ENCODE measurements around the gene RRP7A. TPM values are rescaled to one million over a fixed set of nuclear protein-coding genes. Genes with fewer than 3 reads are reported as not detected.
"Not testable (repeated sequence)": the region's sequence is repeated elsewhere in the genome, so short reads cannot be mapped to it uniquely, and the experiment has no call there.

The RRP7A gene
- total RNA-seq, 4 donors from 2014 or later: 21.7 to 33.0 (median 27.3) TPM

DNA sequence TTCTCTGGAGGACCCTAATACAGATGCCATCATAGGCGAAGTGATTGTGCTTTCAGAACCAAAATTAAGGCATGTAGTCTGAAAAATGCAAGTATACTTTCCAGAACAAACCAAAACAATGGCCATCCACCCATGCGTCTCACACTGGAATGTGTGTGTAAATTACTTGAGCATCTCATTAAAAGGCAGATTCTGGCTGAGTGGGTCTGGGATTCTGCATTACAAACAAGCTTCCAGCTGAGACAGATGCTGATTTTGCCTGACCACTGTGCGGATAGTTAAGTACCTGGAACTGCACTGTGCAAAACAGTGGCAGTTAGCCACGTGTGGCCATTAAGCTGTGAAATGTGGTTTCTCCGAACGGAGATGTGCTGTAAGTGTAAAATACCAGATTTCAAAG is 26.2 kb downstream of the RRP7A start:
- TF ChIP-seq POLR2A (IDR thresholded peaks at IDR 0.05): no peak
- TF ChIP-seq, protein P1, sequence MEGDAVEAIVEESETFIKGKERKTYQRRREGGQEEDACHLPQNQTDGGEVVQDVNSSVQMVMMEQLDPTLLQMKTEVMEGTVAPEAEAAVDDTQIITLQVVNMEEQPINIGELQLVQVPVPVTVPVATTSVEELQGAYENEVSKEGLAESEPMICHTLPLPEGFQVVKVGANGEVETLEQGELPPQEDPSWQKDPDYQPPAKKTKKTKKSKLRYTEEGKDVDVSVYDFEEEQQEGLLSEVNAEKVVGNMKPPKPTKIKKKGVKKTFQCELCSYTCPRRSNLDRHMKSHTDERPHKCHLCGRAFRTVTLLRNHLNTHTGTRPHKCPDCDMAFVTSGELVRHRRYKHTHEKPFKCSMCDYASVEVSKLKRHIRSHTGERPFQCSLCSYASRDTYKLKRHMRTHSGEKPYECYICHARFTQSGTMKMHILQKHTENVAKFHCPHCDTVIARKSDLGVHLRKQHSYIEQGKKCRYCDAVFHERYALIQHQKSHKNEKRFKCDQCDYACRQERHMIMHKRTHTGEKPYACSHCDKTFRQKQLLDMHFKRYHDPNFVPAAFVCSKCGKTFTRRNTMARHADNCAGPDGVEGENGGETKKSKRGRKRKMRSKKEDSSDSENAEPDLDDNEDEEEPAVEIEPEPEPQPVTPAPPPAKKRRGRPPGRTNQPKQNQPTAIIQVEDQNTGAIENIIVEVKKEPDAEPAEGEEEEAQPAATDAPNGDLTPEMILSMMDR (IDR thresholded peaks at IDR 0.05): no peak
- Histone ChIP-seq H3K4me3 (no peak overlapping the region), H3K36me3 (no peaks in the 10 kb centered on the region), H3K27ac (no peak overlapping the region), H3K27me3 (no peaks in the 10 kb centered on the region), H3K9me3 (no peaks in the 10 kb centered on the region), H3K4me1 (no peaks in the 10 kb centered on the region)
- DNase-seq: no peak

DNA sequence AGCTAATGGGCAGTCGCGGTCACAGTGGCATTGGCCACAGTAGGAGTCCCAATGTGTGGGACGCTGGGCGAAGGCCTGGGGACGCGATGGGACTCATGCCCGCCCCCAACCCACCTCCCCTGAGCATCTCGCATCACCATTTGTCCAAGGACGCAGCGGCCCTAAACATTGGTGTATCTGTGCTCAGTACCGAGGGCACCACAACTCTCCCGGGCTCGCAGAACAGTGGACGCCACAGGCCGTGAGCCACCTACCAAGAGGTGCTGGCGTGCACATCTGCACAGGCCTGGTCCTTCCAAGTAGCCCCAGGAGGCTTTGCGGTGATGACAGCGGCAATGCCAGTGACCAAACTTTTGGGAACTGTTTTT is 27.3 kb downstream of the RRP7A start:
- Histone ChIP-seq H3K36me3 (no peaks in the 10 kb centered on the region), H3K4me1 (no peaks in the 10 kb centered on the region), H3K4me3 (no peak overlapping the region), H3K9me3 (no peaks in the 10 kb centered on the region), H3K27ac (no peak overlapping the region), H3K27me3 (no peaks in the 10 kb centered on the region)
- no peak for DNase-seq
- no peak for TF ChIP-seq POLR2A (IDR thresholded peaks at IDR 0.05)
- TF ChIP-seq, protein P1 (IDR thresholded peaks at IDR 0.05): no peak

DNA sequence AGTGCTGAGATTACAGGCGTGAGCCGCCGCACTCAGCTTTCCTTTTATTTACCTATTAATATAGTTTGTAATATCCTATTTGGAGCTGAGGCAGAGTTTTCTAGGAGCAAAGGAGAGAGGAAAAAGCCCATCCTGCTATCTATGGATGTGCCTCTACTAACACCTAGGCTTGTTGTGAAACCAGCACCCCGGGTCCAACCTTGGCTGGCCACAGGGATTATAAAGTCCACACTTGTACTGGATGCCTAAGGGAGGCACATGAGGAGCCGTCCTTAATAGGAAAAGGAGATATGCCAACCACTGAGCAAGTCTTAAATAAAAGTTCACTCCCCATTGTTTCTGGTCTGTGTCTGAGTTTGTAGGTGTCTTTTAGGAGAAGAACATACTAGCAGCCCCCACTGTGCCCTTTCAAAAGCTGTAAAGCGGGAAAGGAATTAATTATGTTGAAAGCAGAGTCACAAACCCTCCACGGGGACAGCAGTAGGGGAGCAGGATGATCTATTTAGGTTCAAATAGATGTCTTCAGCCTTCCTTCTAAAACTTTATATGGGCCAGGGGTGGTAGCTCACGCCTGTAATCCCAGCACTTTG is 29.3 kb downstream of the RRP7A start:
- DNase-seq: no peak
- TF ChIP-seq, protein P1 (IDR thresholded peaks at IDR 0.05): no peak
- TF ChIP-seq POLR2A (IDR thresholded peaks at IDR 0.05): no peak
- H3K4me1 ChIP-seq: no peaks in the 10 kb centered on the region

DNA sequence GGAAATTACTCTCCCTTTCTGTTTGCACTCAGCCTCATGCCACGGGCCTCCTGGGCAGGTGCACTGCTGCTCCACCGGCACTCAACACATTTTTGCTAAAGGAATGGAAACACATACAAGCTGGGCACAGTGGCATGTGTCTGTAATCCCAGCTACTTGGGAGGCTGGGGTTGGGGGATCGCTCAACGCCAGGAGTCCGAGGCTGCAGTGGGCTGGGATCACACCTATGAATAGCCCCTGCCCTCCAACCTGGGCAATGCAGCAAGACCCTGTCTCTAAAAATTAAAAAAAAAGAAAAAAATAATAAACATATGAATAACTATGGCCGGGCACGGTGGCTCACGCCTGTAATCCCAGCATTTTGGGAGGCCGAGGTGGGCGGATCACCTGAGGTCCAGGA is 30.6 kb downstream of the RRP7A start:
- no peaks in the 10 kb centered on the region for H3K36me3 ChIP-seq
- H3K27ac ChIP-seq: no peak overlapping the region
- no peaks in the 10 kb centered on the region for H3K4me1 ChIP-seq
- no peaks in the 10 kb centered on the region for H3K27me3 ChIP-seq
- H3K9me3 ChIP-seq: no peaks in the 10 kb centered on the region
- TF ChIP-seq, protein P1 (IDR thresholded peaks at IDR 0.05): no peak
- TF ChIP-seq POLR2A (IDR thresholded peaks at IDR 0.05): no peak
- no peak overlapping the region for H3K4me3 ChIP-seq
- no peak for DNase-seq

More for the DNA sequence above, 29.3 kb downstream of the RRP7A start:
- no peaks in the 10 kb centered on the region for H3K36me3 ChIP-seq
- H3K4me3 ChIP-seq: no peak overlapping the region
- no peak overlapping the region for H3K27ac ChIP-seq
- H3K9me3 ChIP-seq: no peaks in the 10 kb centered on the region
- H3K27me3 ChIP-seq: no peaks in the 10 kb centered on the region

DNA sequence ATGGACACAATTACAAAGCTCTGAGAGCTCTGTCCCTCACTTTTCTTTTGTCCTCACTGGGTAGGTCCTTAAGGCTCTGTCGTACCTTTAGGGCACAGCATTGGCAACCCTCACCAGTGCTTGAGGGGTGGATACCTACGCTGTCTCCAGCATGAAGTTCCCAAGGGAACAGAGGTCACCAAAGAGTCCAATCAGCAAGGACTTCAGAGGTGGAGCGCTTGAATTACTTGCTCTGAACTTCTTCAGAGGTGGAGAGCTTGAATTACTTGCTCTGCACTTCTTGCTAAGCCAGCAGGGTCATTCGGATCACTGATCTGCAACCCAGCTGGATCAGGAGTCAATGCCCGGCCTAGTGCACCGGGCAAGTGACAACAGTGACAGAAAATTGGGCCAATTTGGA is 35.1 kb downstream of the RRP7A start:
- TF ChIP-seq, protein P1 (IDR thresholded peaks at IDR 0.05): no peak
- no peak for TF ChIP-seq POLR2A (IDR thresholded peaks at IDR 0.05)
- Histone ChIP-seq H3K4me1 (no peaks in the 10 kb centered on the region), H3K27ac (no peak overlapping the region), H3K27me3 (no peaks in the 10 kb centered on the region), H3K9me3 (no peaks in the 10 kb centered on the region), H3K36me3 (no peaks in the 10 kb centered on the region), H3K4me3 (no peak overlapping the region)
- DNase-seq: no peak

DNA sequence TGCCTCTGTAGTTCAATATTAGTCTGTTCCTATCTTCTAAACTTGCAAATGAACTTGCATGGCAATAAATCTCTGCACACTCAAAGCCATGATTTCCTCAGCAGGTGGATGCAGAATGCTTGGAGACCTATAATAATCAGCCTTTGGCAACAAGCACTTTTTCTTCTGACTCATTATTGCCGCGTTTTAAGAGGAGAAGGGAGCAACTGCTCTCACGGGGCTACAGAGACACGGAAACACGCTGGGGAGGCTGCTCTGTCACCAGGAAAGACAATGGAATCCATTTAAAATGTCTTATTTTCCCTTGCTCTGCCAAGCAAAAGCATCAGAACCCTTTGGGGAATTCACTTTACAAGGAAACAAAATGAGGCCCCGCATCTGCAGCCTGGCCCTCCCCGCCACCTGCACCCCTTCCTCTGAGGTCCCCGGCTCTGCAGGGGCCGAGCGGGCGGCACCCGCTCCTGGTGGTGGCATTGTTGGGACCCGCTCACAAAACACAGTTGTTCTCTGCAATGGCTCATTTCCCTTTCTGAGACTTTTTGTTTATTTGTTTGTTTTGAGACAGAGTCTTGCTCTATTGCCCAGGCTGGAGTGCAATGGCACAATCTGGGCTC is 35.9 kb downstream of the RRP7A start:
- not testable (repeated sequence) for H3K36me3 ChIP-seq, H3K27ac ChIP-seq, H3K4me1 ChIP-seq, H3K27me3 ChIP-seq, H3K9me3 ChIP-seq, DNase-seq, H3K4me3 ChIP-seq
